Brain pericyte (primary cell): ENCODE data around the gene RPS8.
"Not testable (repeated sequence)": the region's sequence is repeated elsewhere in the genome, so short reads cannot be mapped to it uniquely, and the experiment has no call there.

Source experiments
- DNase-seq: peaks from one replicate; pipeline ENCODE4 v3.0.0-alpha.2; 2012; ENCODE audit warnings: low read depth, low spot score

The RPS8 gene

GRCh38 chr1:44803062-44803311, 27.6 kb downstream of the RPS8 start:
- no peak for DNase-seq

GRCh38 chr1:44803312-44804095, 28.2 kb downstream of the RPS8 start:
- no peak for DNase-seq

GRCh38 chr1:44805311-44806024, 30.1 kb downstream of the RPS8 start:
- DNase-seq: no peak

- DNase-seq: no peak
Observed at GRCh38 chr1:44806025-44806703, 30.8 kb downstream of the RPS8 start.

GRCh38 chr1:44806704-44807363, 31.5 kb downstream of the RPS8 start, which contains the start of gene DYNLT4:
Gene DYNLT4 (minus strand): TSS chr1:44807351. CDS start chr1:44806668, 683 bp downstream.
- no peak for DNase-seq

- DNase-seq: peak; percentile 95
Observed at GRCh38 chr1:44807364-44808062, 32.2 kb downstream of the RPS8 start.

GRCh38 chr1:44808063-44808937, 33.0 kb downstream of the RPS8 start, which contains the start of gene BTBD19:
Gene BTBD19 (plus strand): TSS chr1:44808523. CDS start chr1:44808821, 298 bp downstream.
- DNase-seq: no peak

- peak; percentile 71 for DNase-seq
Observed at GRCh38 chr1:44808938-44809917, 33.9 kb downstream of the RPS8 start.

GRCh38 chr1:44810101-44810761, 34.9 kb downstream of the RPS8 start:
- DNase-seq: peak; percentile 84

GRCh38 chr1:44810762-44811105, 35.4 kb downstream of the RPS8 start:
- DNase-seq: not testable (repeated sequence)

GRCh38 chr1:44811234-44811633, 35.9 kb downstream of the RPS8 start:
- no peak for DNase-seq

- DNase-seq: no peak
Observed at GRCh38 chr1:44812822-44813543, 37.6 kb downstream of the RPS8 start.

GRCh38 chr1:44815926-44816325, 40.6 kb downstream of the RPS8 start:
- DNase-seq: not testable (repeated sequence)

GRCh38 chr1:44817307-44817706, 42.0 kb downstream of the RPS8 start:
- DNase-seq: no peak

- no peak for DNase-seq
Observed at GRCh38 chr1:44817771-44818495, 42.6 kb downstream of the RPS8 start.

GRCh38 chr1:44819196-44819607, 43.9 kb downstream of the RPS8 start:
- DNase-seq: no peak

GRCh38 chr1:44819608-44820327, 44.4 kb downstream of the RPS8 start:
- peak; percentile 79 for DNase-seq
